ENCODE results near the gene LNP1.

The LNP1 gene

GRCh38 chr3:100359035-100359434 lies 42.3 kb upstream of the LNP1 start:
- no peak for TF ChIP-seq PPARA (CRISPR knock-in tag; IDR thresholded peaks at IDR 0.05; ENCODE audit: borderline replicate concordance)
- no peak for TF ChIP-seq SNAI2 (CRISPR knock-in tag; IDR thresholded peaks at IDR 0.05)
- no peak for TF ChIP-seq ZC3H10 (CRISPR knock-in tag; IDR thresholded peaks at IDR 0.05)
- no peak for TF ChIP-seq ZFP3 (CRISPR knock-in tag; IDR thresholded peaks at IDR 0.05)
- TF ChIP-seq ARNTL (CRISPR knock-in tag; IDR thresholded peaks at IDR 0.05; ENCODE audit: borderline replicate concordance, low read depth), result no peak
- TF ChIP-seq TSHZ2 (CRISPR knock-in tag; IDR thresholded peaks at IDR 0.05), result no peak
- TF ChIP-seq CSRNP3 (CRISPR knock-in tag; IDR thresholded peaks at IDR 0.05), result no peak
- ATAC-seq, result no peak

- ATAC-seq, result no peak
- no peak for TF ChIP-seq TOX (CRISPR knock-in tag; IDR thresholded peaks at IDR 0.05; ENCODE audit: borderline replicate concordance)
- no peak for TF ChIP-seq ZC3H10 (CRISPR knock-in tag; IDR thresholded peaks at IDR 0.05)
- no peak for TF ChIP-seq ZNF8 (CRISPR knock-in tag; IDR thresholded peaks at IDR 0.05)
- TF ChIP-seq PPARA (CRISPR knock-in tag; IDR thresholded peaks at IDR 0.05; ENCODE audit: borderline replicate concordance), result no peak
- no peak for TF ChIP-seq ZNF565 (CRISPR knock-in tag; conservative IDR thresholded peaks at IDR 0.05; ENCODE audit: low read depth)
- TF ChIP-seq POU6F1 (CRISPR knock-in tag; IDR thresholded peaks at IDR 0.05; ENCODE audit: borderline replicate concordance, low read depth), result no peak
- TF ChIP-seq PATZ1 (CRISPR knock-in tag; IDR thresholded peaks at IDR 0.05; ENCODE audit: borderline replicate concordance), result no peak
- TF ChIP-seq RARB (CRISPR knock-in tag; IDR thresholded peaks at IDR 0.05), result no peak
- TF ChIP-seq ESRRG (CRISPR knock-in tag; IDR thresholded peaks at IDR 0.05), result no peak
- TF ChIP-seq ZFP3 (CRISPR knock-in tag; IDR thresholded peaks at IDR 0.05), result no peak
- no peak for TF ChIP-seq ARNTL (CRISPR knock-in tag; IDR thresholded peaks at IDR 0.05; ENCODE audit: borderline replicate concordance, low read depth)
Measured at GRCh38 chr3:100360757-100361496, 40.4 kb upstream of the LNP1 start.

GRCh38 chr3:100361897-100362296 lies 39.4 kb upstream of the LNP1 start:
- no peak for TF ChIP-seq SNAI2 (CRISPR knock-in tag; IDR thresholded peaks at IDR 0.05)
- no peak for TF ChIP-seq GLIS3 (CRISPR knock-in tag; IDR thresholded peaks at IDR 0.05)

GRCh38 chr3:100364421-100364820 lies 36.9 kb upstream of the LNP1 start:
- ATAC-seq, result no peak
- TF ChIP-seq CSRNP3 (CRISPR knock-in tag; IDR thresholded peaks at IDR 0.05) (no peak), ESRRG (CRISPR knock-in tag; IDR thresholded peaks at IDR 0.05) (no peak), TCF4 (CRISPR knock-in tag; IDR thresholded peaks at IDR 0.05; ENCODE audit: borderline replicate concordance) (no peak), RARB (CRISPR knock-in tag; IDR thresholded peaks at IDR 0.05) (no peak), SNAI2 (CRISPR knock-in tag; IDR thresholded peaks at IDR 0.05) (no peak)

More at GRCh38 chr3:100361897-100362296, 39.4 kb upstream of the LNP1 start:
- ATAC-seq, result no peak

Measured in SK-N-SH treated with all-trans-retinoic acid at 6 μM for 48 hours (cell line).